ENCODE results near the gene GNAZ. TPM values are rescaled to one million over a fixed set of nuclear protein-coding genes. Genes with fewer than 3 reads are reported as not detected.

The GNAZ gene
- total RNA-seq, 1 experiment from 2014 or later, result 5.0 TPM

DNA sequence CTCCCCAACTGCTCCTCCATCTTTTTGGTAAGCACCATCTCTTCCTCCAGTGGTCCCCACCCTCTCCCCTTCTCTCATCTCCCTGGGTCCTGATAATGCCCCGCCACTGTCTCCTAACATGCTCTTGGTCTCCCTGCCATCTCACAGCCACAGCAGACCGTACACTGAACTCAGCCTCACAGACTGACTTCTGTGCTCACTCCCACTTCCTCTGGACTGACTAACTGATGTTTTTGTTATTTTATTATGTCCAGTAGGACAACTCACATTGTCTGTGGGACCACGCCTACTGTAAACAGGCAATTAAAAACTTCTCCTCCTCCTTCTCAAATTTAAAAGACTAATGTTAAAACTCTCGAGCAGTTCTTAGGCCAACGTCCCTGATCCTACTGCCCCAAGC is 2.6 kb upstream of the GNAZ start:
- Histone ChIP-seq H4K5ac (ENCODE audit: insufficient read length, low read depth, low read length) (no peak overlapping the region), H3K79me2 (ENCODE audit: insufficient read depth, low read length) (no peaks in the 10 kb centered on the region), H3K18ac (ENCODE audit: insufficient read length, low read depth, low read length) (no peak overlapping the region), H3K27me3 (ENCODE audit: insufficient read depth, low read length) (peaks cover 8% of the 10 kb centered on the region; the same call in 1 of the 2 replicates), H3K23me2 (ENCODE audit: insufficient read length, low read depth, low read length, poor library complexity, severe bottlenecking) (peaks cover 11% of the 10 kb centered on the region), H2AK5ac (ENCODE audit: insufficient read length, low read length) (no peak overlapping the region), H3K27ac (ENCODE audit: insufficient read length, low read depth, low read length) (no peak overlapping the region), H3K56ac (ENCODE audit: insufficient read length, low read depth, low read length) (no peak overlapping the region), H3K4ac (ENCODE audit: low read depth, low read length) (no peak overlapping the region), H3T11ph (ENCODE audit: low read length) (no peak overlapping the region), H2BK120ac (ENCODE audit: low read depth, low read length, poor library complexity, severe bottlenecking) (no peak overlapping the region), H3K79me1 (ENCODE audit: insufficient read depth, low read depth, low read length, poor library complexity, severe bottlenecking) (no peaks in the 10 kb centered on the region), H2BK12ac (ENCODE audit: insufficient read length, low read depth, low read length) (no peak overlapping the region), H3K4me2 (ENCODE audit: insufficient read depth, insufficient read length, low read length) (no peak overlapping the region), H2BK15ac (ENCODE audit: low read depth, low read length) (no peak overlapping the region), H3K14ac (ENCODE audit: insufficient read depth, low read length) (no peak overlapping the region), H2BK5ac (ENCODE audit: insufficient read length, low read length) (no peak overlapping the region), H3K4me1 (ENCODE audit: insufficient read depth, low read length) (no peaks in the 10 kb centered on the region), H2BK20ac (ENCODE audit: low read depth, low read length, poor library complexity, severe bottlenecking) (no peak overlapping the region), H4K8ac (replicated peaks; ENCODE audit: insufficient read length, low read depth, low read length) (no peak overlapping the region), H3K9ac (ENCODE audit: extremely low read depth, insufficient read length, low read length) (no peak overlapping the region), H3K9me3 (ENCODE audit: control insufficient read depth, low read depth, low read length) (no peaks in the 10 kb centered on the region), H4K20me1 (ENCODE audit: control insufficient read depth, insufficient read depth, insufficient read length) (no peaks in the 10 kb centered on the region), H4K91ac (ENCODE audit: insufficient read length, low read depth, low read length) (no peak overlapping the region), H2AFZ (ENCODE audit: low read length) (no peak overlapping the region), H3K23ac (ENCODE audit: insufficient read length, low read depth, low read length) (no peak overlapping the region)
- DNase-seq, result no peak
- Mint-ChIP-seq H3K4me3 (no peak overlapping the region), H3K27ac (no peak overlapping the region), H3K4me1 (peaks cover 12 to 41% of the 10 kb centered on the region in 2 experiments; a peak in 3 of 4 replicates), H3K27me3 (ENCODE audit: low read depth) (peaks cover 82% of the 10 kb centered on the region), H3K9me3 (no peaks in the 10 kb centered on the region; a peak in 1 of 5 replicates), H3K36me3 (ENCODE audit: insufficient read depth in 1 of 3, low read depth in 3 of 3) (no peaks in the 10 kb centered on the region)
- TF ChIP-seq CTCF (conservative IDR thresholded peaks at IDR 0.05), result no peak
- WGBS (ENCODE audit: extremely low coverage, insufficient read length, low lambda C conversion rate), result no CpG with 5 or more reads among the region's 5 CpGs
